ENCODE data around the gene BABAM2.

GRCh38 chr2:27854229-27854862 is 36.2 kb upstream of the BABAM2 start:
- no peak for TF ChIP-seq CTCF (conservative IDR thresholded peaks at IDR 0.05 in 1 of 2, IDR thresholded peaks at IDR 0.05 in 1 of 2; ENCODE audit: extremely low read depth in 1 of 2, insufficient read depth in 1 of 2, low read depth in 1 of 2, low read length in 2 of 2)
- TF ChIP-seq EZH2 (IDR thresholded peaks at IDR 0.05; ENCODE audit: borderline replicate concordance, low read length): no peak

Measured in mammary epithelial cell (primary cell).